HepG2 (cell line): ENCODE results near the gene NOC2L. TPM values are rescaled to one million over a fixed set of nuclear protein-coding genes. Genes with fewer than 3 reads are reported as not detected.

Experiments used
- CREM ChIP-seq, 2 experiments: sonication (generic) in 1 of 2; formaldehyde crosslinking in 1 of 2; IDR thresholded peaks; 2 replicates each; pipeline versions ENCODE4 v1.4.0 to v1.6.1; 2016 to 2020; ENCODE audit warnings: antibody characterized with exemption in 1 of 2, mild to moderate bottlenecking in 1 of 2, missing genetic modification reagents in 1 of 2
- GATAD1 ChIP-seq: IDR thresholded peaks from 2 replicates; pipeline ENCODE4 v1.6.1; 2016; ENCODE audit warnings: missing genetic modification reagents, missing compliant biosample characterization
- GLI4 ChIP-seq: sonication (generic); formaldehyde crosslinking; IDR thresholded peaks from 2 replicates; pipeline ENCODE4 v1.5.1; 2020; ENCODE audit warnings: missing genetic modification reagents, mild to moderate bottlenecking, moderate library complexity, borderline replicate concordance
- HIVEP1 ChIP-seq: sonication (generic); formaldehyde crosslinking; IDR thresholded peaks from 2 replicates; pipeline ENCODE4 v1.4.0; 2020; ENCODE audit warnings: mild to moderate bottlenecking, missing genetic modification reagents
- MTA1 ChIP-seq: sonication (generic); formaldehyde crosslinking; IDR thresholded peaks from 2 replicates; pipeline ENCODE4 v1.4.0; 2020; ENCODE audit warnings: missing genetic modification reagents, mild to moderate bottlenecking, borderline replicate concordance
- NR2F1 ChIP-seq, 2 experiments: fragments of 450-650 bp in 1 of 2; formaldehyde crosslinking in 1 of 2; IDR thresholded peaks; 2 replicates each; pipeline versions ENCODE4 v1.5.0 to v1.6.1; 2016 to 2020; ENCODE audit warnings: mild to moderate bottlenecking in 1 of 2, missing compliant biosample characterization in 1 of 2, missing genetic modification reagents in 1 of 2, moderate library complexity in 1 of 2
- PRMT3 ChIP-seq: sonication (generic); formaldehyde crosslinking; IDR thresholded peaks from 2 replicates; pipeline ENCODE4 v1.8.1; 2022; ENCODE audit warnings: low read depth, mild to moderate bottlenecking, moderate library complexity, missing genetic modification reagents, borderline replicate concordance
- SMC3 ChIP-seq: IDR thresholded peaks from 2 replicates; pipeline ENCODE4 v1.6.1; 2011; ENCODE audit warnings: low read length, improper control_type of control experiment
- THRA ChIP-seq: sonication (generic); formaldehyde crosslinking; IDR thresholded peaks from 2 replicates; pipeline ENCODE4 v1.4.0; 2020; ENCODE audit warnings: missing genetic modification reagents, borderline replicate concordance
- ZBTB10 ChIP-seq: sonication (generic); formaldehyde crosslinking; IDR thresholded peaks from 2 replicates; pipeline ENCODE4 v1.4.0; 2020; ENCODE audit warnings: missing genetic modification reagents, borderline replicate concordance
- ZBTB49 ChIP-seq: sonication (generic); formaldehyde crosslinking; IDR thresholded peaks from 2 replicates; pipeline ENCODE4 v1.4.0; 2020; ENCODE audit warnings: missing genetic modification reagents, borderline replicate concordance
- ZMYM3 ChIP-seq: sonication (generic); formaldehyde crosslinking; IDR thresholded peaks from 2 replicates; pipeline ENCODE4 v1.5.1; 2020; ENCODE audit warnings: mild to moderate bottlenecking, missing genetic modification reagents
- ZNF17 ChIP-seq: sonication (generic); formaldehyde crosslinking; IDR thresholded peaks from 2 replicates; pipeline ENCODE4 v1.5.0; 2020; ENCODE audit warnings: mild to moderate bottlenecking, missing genetic modification reagents
- ZNF530 ChIP-seq: sonication (generic); formaldehyde crosslinking; IDR thresholded peaks from 2 replicates; pipeline ENCODE4 v1.5.0; 2020; ENCODE audit warnings: low read depth, mild to moderate bottlenecking, missing genetic modification reagents
- ZNF563 ChIP-seq: sonication (generic); formaldehyde crosslinking; IDR thresholded peaks from 2 replicates; pipeline ENCODE4 v1.8.0; 2022; ENCODE audit warnings: mild to moderate bottlenecking, moderate library complexity, missing genetic modification reagents
- ZNF777 ChIP-seq: sonication (generic); formaldehyde crosslinking; IDR thresholded peaks from 2 replicates; pipeline ENCODE4 v1.4.0; 2020; ENCODE audit warnings: missing genetic modification reagents
- ZXDC ChIP-seq: sonication (generic); formaldehyde crosslinking; IDR thresholded peaks from 2 replicates; pipeline ENCODE4 v1.5.0; 2020; ENCODE audit warnings: mild to moderate bottlenecking, missing genetic modification reagents
- polyA plus RNA-seq, 8 experiments: library from polyadenylated mRNA; depleted of rRNA in 3 of 8; stranded (reverse) in 7 of 8; unstranded in 1 of 8; fragments of >200 nt; fragmentation: Illumina TruSeq in 4 of 8; extraction: Trizol in 4 of 8; gene quantifications; 2 replicates each; pipeline versions ENCODE4 v1.2.1 to v1.2.3, GENCODE V29; 2011 to 2016; ENCODE audit warnings: low read depth in 4 of 8, missing spikeins in 1 of 8, mixed read lengths in 1 of 8; ENCODE audit not compliant: insufficient read depth in 1 of 8
- total RNA-seq, 5 experiments: library from RNA; depleted of rRNA; stranded (reverse); fragments of >200 nt; fragmentation: Illumina TruSeq; extraction: Trizol; gene quantifications; 2 replicates each; pipeline ENCODE4 v1.2.3, GENCODE V29; 2016; ENCODE audit warnings: low read depth in 1 of 5
- TF ChIP-seq, protein P1 (sequence below): sonication (generic); formaldehyde crosslinking; IDR thresholded peaks from 2 replicates; pipeline ENCODE4 v1.5.0; 2020; ENCODE audit warnings: missing genetic modification reagents, mild to moderate bottlenecking, borderline replicate concordance

Gene NOC2L
- total and polyA plus RNA-seq, 2 of the 13 experiments (the other 11 are each of a cell fraction or from before 2014, with no cell fraction given): 32.0 to 103 TPM

DNA sequence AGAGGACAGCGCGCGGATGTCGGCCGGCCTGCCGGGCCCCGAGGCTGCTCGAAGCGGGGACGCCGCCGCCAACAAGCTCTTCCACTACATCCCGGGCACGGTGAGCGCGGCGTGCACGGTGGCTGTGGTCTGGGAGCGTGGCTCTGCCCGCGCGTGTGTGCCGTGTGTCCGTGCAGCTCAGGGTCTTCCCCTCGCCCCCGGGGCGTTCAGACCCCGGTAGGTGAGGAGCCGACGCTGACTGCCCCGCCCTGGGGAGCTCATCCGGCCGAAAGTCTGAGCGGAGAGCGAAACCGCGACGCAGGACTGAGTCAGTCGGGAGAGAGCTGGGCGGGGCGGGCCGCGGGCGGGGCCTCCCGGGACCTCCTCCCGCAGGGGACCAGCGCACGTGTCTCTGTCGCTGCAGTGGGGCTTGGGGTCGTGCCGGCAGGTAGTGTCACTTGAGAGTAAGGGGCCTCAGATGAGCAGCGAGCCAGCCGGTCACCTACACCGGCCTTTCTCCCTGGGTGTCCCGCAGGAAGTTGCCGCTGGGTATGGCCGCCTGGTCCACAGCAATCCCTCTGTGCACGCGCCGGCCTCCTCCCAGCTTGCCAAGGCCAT lies 7.7 kb upstream of the NOC2L start (continued):
- peak; percentile 19; the same call in 1 of the 2 replicates for TF ChIP-seq ZXDC (CRISPR knock-in tag)
- no peak for TF ChIP-seq GLI4 (CRISPR knock-in tag)
- TF ChIP-seq ZNF530: no peak
- no peak for TF ChIP-seq ZMYM3 (CRISPR knock-in tag)
- no peak for TF ChIP-seq CREM (IDR thresholded peaks at IDR 0.05)
- TF ChIP-seq CREM (CRISPR knock-in tag; IDR thresholded peaks at IDR 0.05): no peak
- TF ChIP-seq, protein P1, sequence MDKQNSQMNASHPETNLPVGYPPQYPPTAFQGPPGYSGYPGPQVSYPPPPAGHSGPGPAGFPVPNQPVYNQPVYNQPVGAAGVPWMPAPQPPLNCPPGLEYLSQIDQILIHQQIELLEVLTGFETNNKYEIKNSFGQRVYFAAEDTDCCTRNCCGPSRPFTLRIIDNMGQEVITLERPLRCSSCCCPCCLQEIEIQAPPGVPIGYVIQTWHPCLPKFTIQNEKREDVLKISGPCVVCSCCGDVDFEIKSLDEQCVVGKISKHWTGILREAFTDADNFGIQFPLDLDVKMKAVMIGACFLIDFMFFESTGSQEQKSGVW (CRISPR knock-in tag): no peak
- TF ChIP-seq THRA (CRISPR knock-in tag): no peak
- no peak for TF ChIP-seq PRMT3 (CRISPR knock-in tag)
- TF ChIP-seq ZNF777 (CRISPR knock-in tag): peak; percentile 41; the same call in 1 of the 2 replicates
- 0 out of 2 replicates have a peak, but pooled peaks have one; percentile 16 for TF ChIP-seq MTA1
- no peak for TF ChIP-seq SMC3
- no peak for TF ChIP-seq HIVEP1
- TF ChIP-seq ZBTB49: no peak
- TF ChIP-seq ZNF563 (CRISPR knock-in tag): 0 out of 2 replicates have a peak, but pooled peaks have one; percentile 31
- TF ChIP-seq GATAD1 (CRISPR knock-in tag): 0 out of 2 replicates have a peak, but pooled peaks have one; percentile 22
- TF ChIP-seq NR2F1 (CRISPR knock-in tag; IDR thresholded peaks at IDR 0.05): no peak
- no peak for TF ChIP-seq ZNF17
- no peak for TF ChIP-seq ZBTB10 (CRISPR knock-in tag)
